DMS 273 (cell line): Measurements from ENCODE around the gene C6orf136.
A peak's percentile ranks its signal among the peaks of the same experiment; 100 is the strongest.

Experiments used
- DNase-seq: peaks from one replicate; lab custom pipeline; 2025; ENCODE audit not compliant: unreplicated experiment; lab: John Stamatoyannopoulos, UW

Gene C6orf136

GRCh38 chr6:30615219-30615957 is 31.5 kb upstream of the C6orf136 start:
- DNase-seq = peak; percentile 94

GRCh38 chr6:30615958-30616810 is 30.7 kb upstream of the C6orf136 start:
- DNase-seq = peak; percentile 85

DNA sequence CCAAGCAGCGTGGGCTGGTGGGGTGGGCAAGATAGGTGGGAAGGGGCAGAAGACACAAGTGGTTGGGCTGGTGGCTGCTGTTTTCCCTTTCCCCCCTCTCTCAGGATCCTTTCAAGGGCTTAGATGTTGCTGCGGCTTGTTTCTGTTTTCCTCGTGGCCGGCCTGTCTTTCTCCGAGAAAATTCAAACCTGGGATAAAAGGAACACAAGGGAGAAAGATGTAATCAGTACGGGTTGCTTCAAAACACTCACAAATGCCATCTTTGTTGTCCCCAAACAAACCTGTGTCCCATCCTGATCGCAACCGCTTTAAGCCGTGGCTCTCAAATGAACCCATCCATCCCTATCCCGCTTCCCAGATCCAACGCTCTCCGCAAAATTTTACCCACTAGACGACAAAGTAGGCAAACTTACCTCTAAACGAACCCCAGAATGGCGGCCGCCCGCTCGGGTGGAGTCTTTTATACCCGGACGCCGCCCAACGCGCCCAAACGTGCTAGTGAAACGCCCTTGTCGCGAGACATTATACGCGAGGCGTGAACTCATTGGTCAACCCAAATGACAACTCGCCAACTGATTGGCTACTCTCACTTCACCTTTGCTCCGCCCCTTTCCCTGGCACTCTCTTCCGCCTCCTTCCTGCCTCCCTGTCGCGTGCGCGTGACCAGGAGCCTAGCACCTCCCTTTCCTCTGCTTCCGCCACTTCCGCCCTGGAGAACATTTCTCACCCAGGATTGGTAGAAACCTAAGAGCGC is 29.9 kb upstream of the C6orf136 start, which contains the start of gene PPP1R10:
Gene PPP1R10, minus strand, starts transcription at position 433 of the 754 bp plus-strand sequence. CDS start 7,299 bp downstream, outside the sequence.
- peak; percentile 100 for DNase-seq

DNA sequence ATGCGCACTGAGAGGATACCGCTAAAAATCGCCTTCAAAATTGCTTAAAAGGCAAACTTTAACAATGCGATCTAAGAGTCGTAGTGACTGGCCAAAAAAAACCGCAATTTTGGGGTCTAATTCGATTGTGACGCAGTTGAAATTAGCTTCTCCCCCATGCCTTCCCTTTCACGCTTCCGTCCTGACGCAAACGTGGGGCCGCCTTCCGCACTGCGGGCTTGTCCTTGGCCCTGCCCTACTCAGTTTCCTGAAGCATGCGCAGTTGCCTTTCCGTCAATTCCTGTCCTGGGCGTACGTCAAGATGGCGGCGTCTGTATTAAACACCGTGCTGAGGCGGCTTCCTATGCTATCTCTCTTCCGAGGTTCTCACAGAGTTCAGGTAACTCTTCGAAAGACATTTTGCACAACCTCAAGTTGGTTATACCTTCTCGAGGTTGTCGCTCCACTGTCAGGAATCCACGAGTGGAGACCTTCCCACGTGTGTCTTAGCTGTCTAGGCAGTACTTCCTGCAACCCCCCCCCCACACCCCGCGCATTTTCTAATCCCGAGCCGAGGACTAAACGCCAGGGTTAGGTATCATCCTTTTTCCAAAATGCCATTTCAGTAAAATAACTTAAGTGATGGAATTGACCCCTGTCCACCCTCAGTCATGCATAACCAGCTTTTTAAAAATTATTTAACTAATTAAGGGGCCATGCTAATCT is 29.2 kb upstream of the C6orf136 start, which contains the start of gene MRPS18B:
Gene MRPS18B, plus strand, starts transcription at position 276 of the 705 bp plus-strand sequence. Its CDS starts 26 bp downstream, at position 302.
- DNase-seq = peak; percentile 98

DNA sequence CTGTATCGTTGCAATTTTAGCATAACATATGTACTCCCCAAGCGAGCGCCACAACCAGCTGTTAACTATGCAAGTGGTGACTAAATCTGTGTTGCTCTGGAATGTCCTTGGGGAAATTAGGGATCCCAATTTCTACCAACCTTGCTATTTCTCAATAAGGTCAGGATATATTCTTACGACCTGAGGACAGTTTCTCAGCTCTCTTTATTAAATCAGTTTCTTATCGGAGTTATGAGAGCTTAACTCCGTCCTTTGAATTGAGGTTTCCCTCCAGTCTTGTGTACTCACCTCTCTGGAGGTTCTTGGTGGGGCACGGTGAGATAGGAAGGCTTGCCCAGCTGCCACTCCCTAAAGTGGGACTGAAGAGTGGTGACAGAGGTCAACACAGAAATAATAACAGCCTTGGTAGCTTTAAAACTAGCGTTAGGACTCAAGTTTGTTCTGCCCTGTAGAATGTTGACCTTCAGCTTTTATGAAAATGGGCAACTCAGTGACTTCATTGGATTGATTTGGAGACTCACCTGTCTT is 28.6 kb upstream of the C6orf136 start:
- peak; percentile 72 for DNase-seq

GRCh38 chr6:30619561-30619960 is 27.4 kb upstream of the C6orf136 start:
- DNase-seq = no peak

- DNase-seq = no peak
Measured at GRCh38 chr6:30625511-30625910, 21.4 kb upstream of the C6orf136 start.

GRCh38 chr6:30626484-30627366 is 20.2 kb upstream of the C6orf136 start, which contains the start of gene ATAT1:
ATAT1 (plus strand) TSS chr6:30626874.
- peak; percentile 95 for DNase-seq

- no peak for DNase-seq
Measured at GRCh38 chr6:30635834-30636233, 11.1 kb upstream of the C6orf136 start.

DNA sequence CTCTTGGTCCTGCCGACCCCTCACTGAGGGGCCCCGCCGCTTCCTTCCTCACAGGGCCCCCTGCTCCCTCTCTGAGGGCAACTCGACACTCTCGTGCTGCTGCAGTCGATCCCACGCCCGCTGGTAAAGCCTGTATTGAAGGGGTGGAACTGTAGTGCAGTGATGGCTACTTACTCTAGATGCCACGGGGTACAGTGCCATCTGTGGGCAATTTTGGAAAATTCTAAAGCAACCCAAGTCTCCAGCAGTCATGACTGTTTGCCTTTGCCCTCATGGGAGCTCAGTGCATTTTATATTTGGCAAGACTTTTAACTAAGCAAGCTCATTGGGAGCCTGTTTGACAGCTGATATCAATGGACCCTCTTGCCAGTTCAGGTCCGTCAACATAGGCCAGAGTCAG is 6.5 kb upstream of the C6orf136 start:
- DNase-seq = peak; percentile 35

GRCh38 chr6:30641048-30641447 is 5.9 kb upstream of the C6orf136 start:
- no peak for DNase-seq

- no peak for DNase-seq
Measured at GRCh38 chr6:30643656-30644055, 3.3 kb upstream of the C6orf136 start.

- no peak for DNase-seq
Measured at GRCh38 chr6:30644769-30645168, 2.2 kb upstream of the C6orf136 start.

DNA sequence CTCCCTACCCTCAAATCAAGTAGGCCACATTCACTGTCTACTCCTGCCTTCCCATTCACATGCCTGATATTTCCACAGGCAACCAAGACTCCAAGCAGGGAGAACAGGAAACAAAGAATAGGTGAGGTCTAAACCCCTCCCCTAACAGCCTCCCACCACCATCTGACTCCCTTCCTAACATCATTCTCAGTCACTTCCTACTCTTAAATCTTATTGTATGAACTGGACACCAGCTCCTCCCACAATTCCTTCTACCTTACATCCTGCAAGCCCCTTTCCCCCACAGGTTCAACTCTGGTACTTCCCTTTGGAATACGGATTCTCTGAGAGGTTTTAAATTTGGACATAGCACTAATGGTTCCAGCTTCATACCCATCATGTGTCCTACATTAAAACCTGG is 944 bp upstream of the C6orf136 start:
- DNase-seq = no peak

DNA sequence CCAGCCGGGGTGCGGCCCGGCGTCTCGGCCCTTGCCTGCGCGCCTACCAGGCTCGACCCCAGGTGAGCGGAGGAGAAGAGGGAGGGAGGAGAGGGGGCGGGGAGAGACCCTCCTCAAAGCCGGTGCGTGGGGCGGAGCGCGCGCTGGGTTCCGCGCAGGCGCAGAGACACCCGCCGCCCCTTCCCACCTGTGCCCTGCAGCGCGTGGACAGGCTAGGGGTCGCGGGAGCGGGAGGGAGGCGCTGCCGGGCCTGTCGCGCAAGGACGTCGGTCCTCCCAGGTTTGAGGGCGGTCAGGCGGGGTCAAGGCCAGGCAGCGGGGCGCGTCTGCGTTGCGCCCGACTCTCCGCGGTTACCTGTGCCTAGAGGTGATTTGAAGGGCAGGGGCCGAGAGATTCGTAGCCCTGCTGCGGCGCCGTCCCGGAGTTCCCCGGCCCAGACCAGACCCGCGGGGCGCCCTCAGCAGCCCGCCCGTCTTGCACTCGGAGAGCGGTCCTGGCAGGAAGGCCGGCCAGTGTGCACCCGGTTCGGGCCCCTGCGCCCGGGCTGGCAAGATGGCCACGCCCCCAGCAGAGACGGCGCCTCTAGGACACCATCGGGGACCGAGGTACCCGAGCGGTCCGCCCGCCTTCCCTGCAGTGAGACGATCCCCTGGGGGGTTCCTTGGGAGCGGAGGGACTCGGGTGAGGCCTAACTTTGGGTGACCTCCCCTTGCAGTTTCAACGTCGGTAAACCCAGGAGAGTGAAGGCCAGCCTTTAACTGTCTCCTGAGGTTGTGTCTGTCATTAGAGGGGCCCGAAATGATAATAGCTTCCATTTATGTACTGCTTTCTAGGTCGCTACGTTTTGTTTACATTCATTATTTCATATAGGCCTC is 546 bp downstream of the C6orf136 start:
- DNase-seq = peak; percentile 86

GRCh38 chr6:30651143-30651542 is 4.2 kb downstream of the C6orf136 start:
- no peak for DNase-seq

DNA sequence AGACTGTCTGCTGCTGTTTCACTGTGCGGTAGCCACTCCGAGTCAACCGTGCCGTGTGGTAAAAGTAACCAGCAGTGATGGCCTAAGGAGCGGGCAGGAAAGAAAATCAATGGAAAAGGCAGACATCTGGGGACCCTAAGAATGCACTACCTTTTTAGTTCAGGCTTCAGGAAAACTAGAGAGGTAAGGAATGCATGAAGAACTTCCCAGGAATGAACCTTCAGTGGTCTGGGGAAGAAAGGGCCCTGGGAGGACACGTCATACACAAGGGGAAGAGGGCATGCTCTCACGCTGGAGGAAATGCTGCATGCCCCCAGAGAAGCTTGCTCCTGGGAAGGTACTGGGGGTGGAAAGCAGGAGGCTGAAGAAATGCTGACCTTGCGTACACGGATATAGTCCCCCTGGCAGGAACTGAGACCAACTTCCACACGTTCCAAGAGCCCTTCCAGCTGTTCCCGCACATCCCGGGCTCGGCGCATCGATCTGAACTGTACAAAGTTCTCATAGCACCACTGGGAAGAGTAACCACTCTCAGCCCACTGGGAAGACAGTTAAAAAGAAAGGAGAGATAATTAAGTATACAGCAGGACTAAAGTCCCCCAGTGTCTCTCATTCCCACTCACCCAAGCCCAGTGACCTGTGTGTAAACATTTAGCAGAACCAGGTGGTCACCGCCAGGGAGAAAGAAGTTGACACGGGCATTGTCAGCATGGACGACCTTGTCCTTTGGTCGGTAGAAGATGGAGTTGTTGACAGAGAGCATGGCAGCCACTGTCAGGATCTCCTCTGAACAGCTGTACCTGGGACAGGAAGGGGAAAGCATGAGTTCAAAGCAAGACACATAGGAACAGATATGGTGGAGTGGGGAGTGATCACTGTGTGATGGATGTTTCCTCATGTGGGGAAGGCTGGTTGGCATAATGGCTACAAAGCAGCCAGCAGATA is 8.1 kb downstream of the C6orf136 start:
- no peak for DNase-seq
